T-helper 1 cell treated with Interleukin-12 subunit alpha and Interleukin-12 subunit beta and Interleukin-4 antibody, amounts not matched to agents 30 μg/mL and 1 μg/mL, for 36 hours (primary cell): ENCODE measurements around the gene STX19.

Experiments
- H3K27ac Mint-ChIP-seq: one replicate; pipeline ENCODE4 v1.8.0; 2021; ENCODE audit warnings: mild to moderate bottlenecking, mixed read lengths
- H3K27me3 Mint-ChIP-seq: one replicate; pipeline ENCODE4 v1.8.0; 2021; ENCODE audit warnings: low read depth, mixed read lengths
- H3K36me3 Mint-ChIP-seq: one replicate; pipeline ENCODE4 v1.8.0; 2021; ENCODE audit warnings: low read depth, mixed read lengths
- H3K4me1 Mint-ChIP-seq: one replicate; pipeline ENCODE4 v1.8.0; 2021; ENCODE audit warnings: low read depth, mixed read lengths
- H3K4me3 Mint-ChIP-seq: one replicate; pipeline ENCODE4 v1.8.0; 2021; ENCODE audit warnings: mild to moderate bottlenecking, moderate library complexity, mixed read lengths
- H3K9me3 Mint-ChIP-seq: one replicate; pipeline ENCODE4 v1.8.0; 2021; ENCODE audit warnings: mixed read lengths

Gene STX19

GRCh38 chr3:94004301-94004910, 24.0 kb downstream of the STX19 start:
- Mint-ChIP-seq H3K36me3 (no peaks in the 10 kb centered on the region), H3K27me3 (no peaks in the 10 kb centered on the region), H3K9me3 (no peaks in the 10 kb centered on the region), H3K27ac (no peak overlapping the region), H3K4me3 (peak overlapping the region; percentile 71), H3K4me1 (peaks cover 7% of the 10 kb centered on the region)

- Mint-ChIP-seq H3K4me1 (peaks cover 4% of the 10 kb centered on the region), H3K4me3 (no peak overlapping the region), H3K36me3 (no peaks in the 10 kb centered on the region), H3K9me3 (no peaks in the 10 kb centered on the region), H3K27ac (no peak overlapping the region), H3K27me3 (no peaks in the 10 kb centered on the region)
These were observed 26.4 kb downstream of the STX19 start for GRCh38 chr3:94001827-94002495.

DNA sequence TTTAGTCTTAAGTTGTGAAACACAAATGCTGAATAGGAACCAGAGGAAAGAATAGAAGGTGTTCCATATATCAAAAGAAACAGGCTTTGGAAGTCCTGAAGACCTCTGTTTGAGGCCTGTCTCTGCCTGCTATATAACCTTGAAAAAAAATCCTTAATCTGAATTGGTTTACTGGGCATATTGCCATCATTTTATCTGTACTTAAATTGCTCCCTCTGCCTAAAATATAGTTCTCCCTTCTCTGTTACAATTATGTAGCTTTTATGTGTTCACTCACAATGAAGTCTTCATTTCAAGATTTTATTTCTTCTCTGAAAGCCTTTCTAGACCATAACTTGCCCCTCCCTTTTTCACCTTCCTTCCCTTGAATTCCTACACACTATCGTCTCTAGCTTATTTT, 27.2 kb downstream of the STX19 start:
- Mint-ChIP-seq H3K27me3 (no peaks in the 10 kb centered on the region), H3K4me1 (peaks cover 2% of the 10 kb centered on the region), H3K9me3 (no peaks in the 10 kb centered on the region), H3K27ac (no peak overlapping the region), H3K36me3 (no peaks in the 10 kb centered on the region), H3K4me3 (no peak overlapping the region)

- Mint-ChIP-seq H3K9me3 (no peaks in the 10 kb centered on the region), H3K27ac (no peak overlapping the region), H3K27me3 (no peaks in the 10 kb centered on the region), H3K36me3 (no peaks in the 10 kb centered on the region), H3K4me1 (peaks cover 2% of the 10 kb centered on the region), H3K4me3 (no peak overlapping the region)
These were observed 34.3 kb downstream of the STX19 start for GRCh38 chr3:93994056-93994455.

DNA sequence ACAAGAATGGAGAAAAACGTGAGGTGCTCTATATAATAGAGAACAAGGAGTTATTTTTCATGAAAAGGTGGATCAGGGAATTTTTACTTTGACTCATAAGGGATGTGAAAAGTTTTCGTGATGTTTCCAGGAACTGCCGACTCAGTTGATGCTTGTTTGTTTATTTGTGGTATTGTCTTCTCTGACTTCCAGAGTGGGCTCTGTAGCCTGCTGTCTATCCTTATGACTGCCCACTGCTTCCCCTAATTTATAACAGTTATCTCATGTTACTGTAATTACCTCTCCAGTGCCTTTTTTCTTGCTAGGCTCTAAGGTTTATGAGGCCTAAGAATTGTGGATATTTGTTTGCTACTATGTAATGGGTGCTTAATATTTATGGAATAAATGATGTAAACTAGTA, 36.2 kb downstream of the STX19 start:
- Mint-ChIP-seq H3K4me3 (no peak overlapping the region), H3K9me3 (no peaks in the 10 kb centered on the region), H3K36me3 (no peaks in the 10 kb centered on the region), H3K27ac (no peak overlapping the region), H3K27me3 (no peaks in the 10 kb centered on the region), H3K4me1 (peaks cover 2% of the 10 kb centered on the region)

DNA sequence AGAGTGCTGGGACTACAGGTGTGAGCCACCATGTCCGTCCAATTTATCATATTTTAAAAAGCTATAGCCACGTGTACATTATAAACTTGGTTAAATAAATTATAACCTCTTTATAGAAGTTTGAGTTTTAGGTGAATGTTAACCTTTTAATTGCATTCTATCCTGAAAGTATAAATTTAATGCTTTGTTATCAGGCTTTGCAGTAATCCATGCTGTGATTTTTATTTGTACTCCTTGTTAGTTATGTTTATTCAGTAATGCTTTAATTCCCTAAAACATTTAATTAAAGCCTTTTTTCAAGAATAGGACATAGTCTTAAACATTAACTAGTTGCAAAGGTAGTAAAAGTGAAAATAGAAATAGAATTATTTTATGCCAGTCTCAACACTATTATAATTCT, 36.8 kb downstream of the STX19 start:
- Mint-ChIP-seq H3K9me3 (no peaks in the 10 kb centered on the region), H3K4me1 (peaks cover 2% of the 10 kb centered on the region), H3K27ac (no peak overlapping the region), H3K27me3 (no peaks in the 10 kb centered on the region), H3K36me3 (no peaks in the 10 kb centered on the region), H3K4me3 (no peak overlapping the region)

GRCh38 chr3:93989241-93989640, 39.2 kb downstream of the STX19 start:
- Mint-ChIP-seq H3K4me1 (peaks cover 2% of the 10 kb centered on the region), H3K4me3 (no peak overlapping the region), H3K27me3 (no peaks in the 10 kb centered on the region), H3K27ac (no peak overlapping the region), H3K36me3 (no peaks in the 10 kb centered on the region), H3K9me3 (no peaks in the 10 kb centered on the region)

DNA sequence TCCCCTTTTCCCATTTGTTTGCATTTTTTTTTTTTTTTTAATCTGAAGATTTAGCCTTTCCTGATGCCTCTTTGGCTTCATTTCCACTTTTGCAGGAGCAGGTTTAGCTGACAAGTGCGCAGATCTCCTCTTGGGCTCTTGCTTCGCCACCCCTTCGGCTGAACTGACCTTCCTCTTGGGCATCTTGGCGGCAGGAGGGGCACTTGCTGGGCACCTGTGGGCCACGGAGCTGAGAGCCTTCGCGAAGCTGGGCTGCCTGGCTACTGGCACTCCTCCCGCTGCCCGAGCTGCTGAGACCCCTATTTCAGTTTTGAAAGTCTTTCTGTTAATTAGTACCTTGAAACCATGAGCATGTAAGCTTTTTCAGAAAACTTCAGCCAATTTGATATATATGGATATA, 39.6 kb downstream of the STX19 start:
- Mint-ChIP-seq H3K27ac (no peak overlapping the region), H3K4me1 (no peaks in the 10 kb centered on the region), H3K9me3 (no peaks in the 10 kb centered on the region), H3K4me3 (no peak overlapping the region), H3K27me3 (no peaks in the 10 kb centered on the region), H3K36me3 (no peaks in the 10 kb centered on the region)

- no peaks in the 10 kb centered on the region for H3K9me3 Mint-ChIP-seq
- no peaks in the 10 kb centered on the region for H3K27me3 Mint-ChIP-seq
- H3K36me3 Mint-ChIP-seq, result no peaks in the 10 kb centered on the region
These were observed 40.1 kb downstream of the STX19 start for GRCh38 chr3:93988283-93988682.

DNA sequence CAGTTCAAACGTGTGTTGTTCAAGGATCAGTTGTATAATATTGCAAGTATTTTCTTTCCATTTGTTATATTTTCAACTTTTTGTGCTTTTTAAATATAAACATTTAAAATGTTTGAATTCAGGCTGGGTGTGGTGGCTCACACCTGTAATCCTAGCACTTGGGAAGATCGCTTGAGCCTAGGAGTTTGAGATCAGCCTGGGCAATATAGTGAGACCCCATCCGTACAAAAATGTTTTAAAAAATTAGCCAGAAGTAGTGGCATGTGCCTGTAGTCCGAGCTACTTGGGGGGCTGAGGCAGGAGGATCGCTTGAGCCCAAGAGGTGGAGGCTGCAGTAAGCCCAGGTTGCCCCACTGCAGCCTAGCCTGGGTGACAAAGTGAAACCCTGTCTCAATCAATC, 43.8 kb downstream of the STX19 start:
- peaks cover 12% of the 10 kb centered on the region for H3K4me1 Mint-ChIP-seq
- no peaks in the 10 kb centered on the region for H3K36me3 Mint-ChIP-seq
- H3K27me3 Mint-ChIP-seq, result no peaks in the 10 kb centered on the region
- no peak overlapping the region for H3K4me3 Mint-ChIP-seq
- H3K27ac Mint-ChIP-seq, result no peak overlapping the region
- H3K9me3 Mint-ChIP-seq, result no peaks in the 10 kb centered on the region

More at GRCh38 chr3:93988283-93988682, 40.1 kb downstream of the STX19 start:
- no peak overlapping the region for H3K27ac Mint-ChIP-seq
- H3K4me3 Mint-ChIP-seq, result no peak overlapping the region
- peaks cover 2% of the 10 kb centered on the region for H3K4me1 Mint-ChIP-seq

GRCh38 chr3:93983408-93983807, 45.0 kb downstream of the STX19 start:
- H3K27me3 Mint-ChIP-seq, result no peaks in the 10 kb centered on the region
- no peaks in the 10 kb centered on the region for H3K9me3 Mint-ChIP-seq
- no peaks in the 10 kb centered on the region for H3K36me3 Mint-ChIP-seq
- H3K4me1 Mint-ChIP-seq, result peaks cover 16% of the 10 kb centered on the region
- no peak overlapping the region for H3K27ac Mint-ChIP-seq
- H3K4me3 Mint-ChIP-seq, result no peak overlapping the region

- Mint-ChIP-seq H3K27ac (no peak overlapping the region), H3K9me3 (no peaks in the 10 kb centered on the region), H3K27me3 (no peaks in the 10 kb centered on the region), H3K36me3 (no peaks in the 10 kb centered on the region), H3K4me3 (peak overlapping the region; percentile 35), H3K4me1 (peaks cover 16% of the 10 kb centered on the region)
These were observed 46.7 kb downstream of the STX19 start for GRCh38 chr3:93981649-93982048.

DNA sequence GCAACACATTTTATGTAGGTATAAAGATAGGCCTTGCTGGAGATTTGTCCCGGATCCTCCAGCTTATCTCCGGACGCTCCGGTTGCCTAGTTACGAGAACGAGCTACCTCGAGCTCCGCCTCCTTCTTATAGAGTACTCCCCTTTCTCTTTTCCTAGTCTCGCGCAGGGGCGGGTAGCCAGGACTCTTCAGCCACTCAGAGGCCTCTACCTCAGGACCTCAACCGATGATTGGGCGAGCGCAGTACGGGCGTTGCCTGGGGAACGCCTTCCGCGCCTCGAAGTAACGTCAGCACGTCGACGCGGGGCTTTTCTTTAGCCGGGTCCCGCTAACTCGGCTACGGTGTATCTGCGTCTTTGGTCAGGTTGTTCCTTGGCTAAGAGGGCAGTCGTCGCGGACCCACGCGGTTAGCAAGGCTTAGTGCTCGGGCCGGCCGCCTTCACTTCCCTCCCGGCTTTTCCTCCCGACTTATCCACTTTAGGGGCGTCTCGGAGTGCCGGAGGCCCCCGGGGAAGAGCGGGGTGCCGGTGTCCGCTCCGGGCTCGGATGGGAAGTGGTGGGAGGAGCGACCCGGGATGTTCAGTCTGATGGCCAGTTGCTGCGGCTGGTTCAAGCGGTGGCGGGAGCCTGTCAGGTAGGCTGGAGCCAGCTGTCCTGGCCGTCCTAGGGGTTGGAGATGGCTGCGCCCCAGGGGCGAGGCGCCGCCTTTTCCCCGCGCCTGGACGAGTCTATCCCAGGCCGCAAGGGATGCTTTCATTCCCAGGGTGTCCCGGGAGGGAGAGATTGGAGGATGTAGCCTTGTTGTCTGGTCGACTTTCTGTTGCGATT, 48.3 kb downstream of the STX19 start, which contains the start of gene ARL13B:
TSS of gene ARL13B (plus strand) at position 306 of the 827 bp plus-strand sequence. CDS start at position 575, 269 bp downstream.
- peak within 1 kb of the TSS; percentile 85 for H3K4me3 Mint-ChIP-seq
- no peaks in the 10 kb centered on the region for H3K36me3 Mint-ChIP-seq
- no peaks in the 10 kb centered on the region for H3K9me3 Mint-ChIP-seq
- H3K27ac Mint-ChIP-seq, result peak within 1 kb of the TSS; percentile 53
- H3K27me3 Mint-ChIP-seq, result no peaks in the 10 kb centered on the region
- peaks cover 18% of the 10 kb centered on the region for H3K4me1 Mint-ChIP-seq

- Mint-ChIP-seq H3K4me1 (peaks cover 10% of the 10 kb centered on the region), H3K27ac (peak within 1 kb of the TSS; percentile 60), H3K9me3 (no peaks in the 10 kb centered on the region), H3K27me3 (peaks cover 11% of the 10 kb centered on the region), H3K36me3 (no peaks in the 10 kb centered on the region), H3K4me3 (peak within 1 kb of the TSS; percentile 82)
These were observed 55.0 kb downstream of the STX19 start, which contains the start of gene PROS1 for GRCh38 chr3:93973131-93974126. TSS of gene PROS1 (minus strand) at chr3:93973896. CDS start at chr3:93973749, 147 bp downstream.
